Testis (tissue), 2 donors: Measurements from ENCODE around the gene WDR83.

Experiments
- CTCF ChIP-seq, 3 experiments: fragments of 450-650 bp in 2 of 3; fragments of 200-600 bp in 1 of 3; sonication (generic) in 1 of 3; IDR thresholded peaks; one replicate each; pipeline ENCODE4 v1.5.1; 2016 to 2019; ENCODE audit warnings: antibody characterized with exemption in 3 of 3, mild to moderate bottlenecking in 2 of 3, moderate library complexity in 1 of 3
- POLR2A ChIP-seq: fragments of 450-650 bp; IDR thresholded peaks from one replicate; pipeline ENCODE4 v1.6.1; 2017; ENCODE audit warnings: antibody characterized with exemption, mild to moderate bottlenecking, moderate library complexity

GRCh38 chr19:12668346-12668745 lies 1.7 kb downstream of the WDR83 start:
- TF ChIP-seq CTCF (IDR thresholded peaks at IDR 0.05) = no peak
- TF ChIP-seq POLR2A = no peak
